Activated CD8-positive, alpha-beta T cell treated with anti-CD3 and anti-CD28 coated beads, Interleukin-2, amount 10 ng/mL, durations not matched to agents 7 days and 5 days (primary cell): ENCODE results near the gene CDH11. TPM values are rescaled to one million over a fixed set of nuclear protein-coding genes. Genes with fewer than 3 reads are reported as not detected.
A peak's percentile ranks its signal among the peaks of the same experiment; 100 is the strongest.

Experiments used
- ATAC-seq: fragments of 150-1000 bp; cut with Tn5 transposase; one replicate; pipeline ENCODE4 v1.10.0; 2021; ENCODE audit warnings: moderate library complexity
- CTCF ChIA-PET: fragments of 350-600 bp; sonication (Branson Sonifier 250); formaldehyde crosslinking; loops from one replicate; lab custom pipeline; 2021; ENCODE audit warnings: antibody characterized with exemption; lab: Charles Lee
- POLR2A ChIA-PET: fragments of 350-600 bp; sonication (Branson Sonifier 250); formaldehyde crosslinking; loops from one replicate; lab custom pipeline; 2021; ENCODE audit warnings: antibody characterized with exemption; lab: Charles Lee
- DNase-seq: peaks from one replicate; pipeline ENCODE4 v3.0.0-alpha.2; 2020
- H3K27ac Mint-ChIP-seq: one replicate; pipeline ENCODE4 v1.8.0; 2021; ENCODE audit warnings: mild to moderate bottlenecking, mixed read lengths
- H3K27me3 Mint-ChIP-seq: one replicate; pipeline ENCODE4 v1.8.0; 2021; ENCODE audit warnings: low read depth, mixed read lengths
- H3K36me3 Mint-ChIP-seq: one replicate; pipeline ENCODE4 v1.8.0; 2021; ENCODE audit warnings: low read depth, mixed read lengths
- H3K4me1 Mint-ChIP-seq: one replicate; pipeline ENCODE4 v1.8.0; 2021; ENCODE audit warnings: low read depth, mixed read lengths
- H3K4me3 Mint-ChIP-seq: one replicate; pipeline ENCODE4 v1.8.0; 2021; ENCODE audit warnings: mild to moderate bottlenecking, mixed read lengths
- H3K9me3 Mint-ChIP-seq: one replicate; pipeline ENCODE4 v1.8.0; 2022; ENCODE audit warnings: mixed read lengths; ENCODE audit not compliant: insufficient read depth
- total RNA-seq, 2 experiments: library from RNA; stranded (reverse); gene quantifications; one replicate each; pipeline ENCODE4 v1.2.3, GENCODE V29; 2021

The CDH11 gene
- total RNA-seq, 2 experiments from 2014 or later, result not detected

DNA sequence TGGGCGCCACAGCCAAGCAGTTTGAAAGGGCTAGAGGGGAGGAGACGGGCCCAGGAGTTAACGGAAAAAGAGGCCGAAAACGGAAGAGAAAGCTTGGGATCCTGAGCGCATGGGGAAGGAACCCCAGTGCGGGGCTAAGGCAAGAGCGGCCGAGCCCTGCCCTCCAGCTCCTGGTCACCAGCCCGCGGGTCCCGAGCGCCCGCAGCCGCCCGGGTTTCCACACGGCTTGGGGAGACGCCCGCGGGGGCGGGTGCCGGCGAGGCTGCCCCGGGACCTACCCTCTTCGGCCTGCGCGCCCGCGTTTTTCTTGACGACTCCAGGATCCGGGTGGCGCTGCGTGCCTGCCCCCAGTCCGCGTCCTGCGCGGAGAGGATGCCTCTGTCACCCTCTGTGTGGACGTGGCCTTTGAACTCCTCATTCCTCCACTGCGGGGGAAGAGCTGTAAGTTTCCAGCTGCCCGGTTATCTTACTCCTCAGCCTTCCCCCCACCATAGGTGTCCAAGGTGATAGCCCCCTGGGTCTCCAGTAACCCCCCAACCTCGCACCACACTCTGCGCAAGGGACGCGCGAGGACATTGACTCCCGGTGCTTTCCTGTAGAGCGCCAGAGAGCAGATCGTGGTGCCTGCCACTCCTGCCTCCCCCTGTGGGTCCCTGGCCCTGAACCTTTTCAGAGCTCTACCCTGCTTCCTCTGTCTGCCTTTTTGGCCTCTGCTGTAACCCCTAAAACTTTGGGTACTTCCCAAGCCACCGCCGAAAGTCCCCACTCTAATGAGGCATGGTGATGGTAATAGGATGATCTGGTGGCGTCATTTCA is 1.7 kb upstream of the CDH11 start:
- H3K27me3 Mint-ChIP-seq, result peaks cover 40% of the 10 kb centered on the region
- no peak overlapping the region for H3K4me3 Mint-ChIP-seq
- H3K27ac Mint-ChIP-seq, result no peak overlapping the region
- H3K4me1 Mint-ChIP-seq, result no peaks in the 10 kb centered on the region
- H3K36me3 Mint-ChIP-seq, result no peaks in the 10 kb centered on the region
- ATAC-seq (no peak), DNase-seq (no peak)
- CTCF ChIA-PET, result no interaction called here
- no peaks in the 10 kb centered on the region for H3K9me3 Mint-ChIP-seq
- POLR2A ChIA-PET, result no interaction called here

DNA sequence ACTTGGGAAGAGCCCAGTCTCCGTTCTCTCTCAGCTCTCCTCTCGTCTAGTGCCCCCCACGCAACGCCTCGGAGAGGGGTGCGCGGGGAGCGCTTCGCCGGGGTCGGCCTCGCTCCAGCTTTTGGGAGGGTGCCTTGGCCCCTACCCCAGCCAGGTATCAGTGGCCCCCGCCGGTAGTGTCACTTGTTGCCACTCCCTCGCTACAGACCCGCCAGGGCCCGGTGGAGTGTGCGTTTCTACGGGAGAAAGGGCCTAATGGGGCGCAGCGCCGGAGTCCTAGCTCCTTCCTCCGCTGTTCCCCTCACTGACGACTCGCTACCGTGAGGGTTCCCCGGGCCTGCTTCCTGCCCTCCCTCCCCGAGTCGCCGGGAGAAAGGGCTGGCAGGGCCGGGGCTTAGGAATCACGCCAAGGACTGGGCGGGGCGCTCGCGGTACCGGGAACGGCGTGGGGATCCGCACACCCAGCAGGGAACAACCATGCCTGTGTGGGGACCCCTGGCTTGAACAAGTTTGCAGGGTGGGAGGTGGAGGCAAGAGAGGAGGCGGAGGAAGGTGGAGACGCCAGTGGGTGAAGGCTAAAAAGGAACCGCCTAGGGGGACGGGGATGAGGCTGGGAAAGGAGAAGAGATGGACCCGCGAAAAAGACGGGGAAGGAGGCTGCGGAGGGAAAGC is 997 bp upstream of the CDH11 start:
- Mint-ChIP-seq H3K4me3 (no peak overlapping the region), H3K36me3 (no peaks in the 10 kb centered on the region), H3K27me3 (peaks cover 40% of the 10 kb centered on the region), H3K9me3 (no peaks in the 10 kb centered on the region), H3K4me1 (no peaks in the 10 kb centered on the region), H3K27ac (no peak overlapping the region)
- POLR2A ChIA-PET, result no interaction called here
- ATAC-seq, result no peak
- DNase-seq, result no peak
- CTCF ChIA-PET, result no interaction called here

DNA sequence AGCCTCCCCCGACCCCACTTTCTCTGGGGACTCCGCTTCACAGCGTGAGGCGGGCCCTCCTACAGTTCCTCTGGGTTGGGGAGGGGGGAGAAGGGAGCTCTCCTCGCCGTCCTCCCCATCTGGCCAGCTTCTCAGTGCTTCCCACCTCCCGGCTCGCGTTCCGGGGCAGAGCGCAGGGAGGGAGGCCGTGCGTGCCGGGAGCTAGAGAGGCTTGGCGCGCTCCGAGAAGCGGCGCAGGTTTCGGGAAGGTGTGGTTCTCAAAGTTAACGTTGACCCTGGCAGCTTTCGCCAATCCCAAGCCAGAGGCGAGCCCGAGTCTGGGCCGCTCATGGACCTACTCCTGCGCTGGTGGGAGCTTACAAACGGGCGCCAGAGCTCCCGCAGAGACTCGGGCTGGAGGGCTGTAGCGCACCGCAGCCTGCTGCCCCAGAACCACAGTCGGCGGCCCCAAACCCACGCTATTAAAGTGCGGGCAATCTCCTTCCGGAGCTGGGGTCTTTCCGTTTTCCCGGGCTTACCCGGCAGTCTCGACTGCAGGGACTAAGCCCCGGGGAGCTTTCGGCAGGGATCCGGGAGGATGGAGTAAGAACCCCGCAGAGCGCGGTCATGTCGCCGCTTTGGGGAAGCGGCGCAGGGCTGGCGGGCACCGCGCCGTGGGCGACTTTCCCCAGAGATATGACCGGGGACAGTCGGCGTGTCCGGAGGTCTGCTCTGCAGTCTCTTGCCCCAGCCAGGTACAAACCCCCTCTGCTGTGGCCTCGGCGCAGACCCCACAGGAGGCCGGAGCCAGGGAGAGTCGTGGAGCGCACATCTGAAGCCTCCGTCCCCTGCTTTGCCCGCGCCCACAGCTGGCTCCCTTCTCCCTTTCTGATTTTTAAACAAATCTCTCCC is 787 bp downstream of the CDH11 start:
- no peak overlapping the region for H3K27ac Mint-ChIP-seq
- ChIA-PET POLR2A (no interaction called here), CTCF (no interaction called here)
- H3K4me3 Mint-ChIP-seq, result no peak overlapping the region
- ATAC-seq (no peak), DNase-seq (no peak)
- no peaks in the 10 kb centered on the region for H3K4me1 Mint-ChIP-seq
- H3K9me3 Mint-ChIP-seq, result no peaks in the 10 kb centered on the region
- peaks cover 40% of the 10 kb centered on the region for H3K27me3 Mint-ChIP-seq
- no peaks in the 10 kb centered on the region for H3K36me3 Mint-ChIP-seq

DNA sequence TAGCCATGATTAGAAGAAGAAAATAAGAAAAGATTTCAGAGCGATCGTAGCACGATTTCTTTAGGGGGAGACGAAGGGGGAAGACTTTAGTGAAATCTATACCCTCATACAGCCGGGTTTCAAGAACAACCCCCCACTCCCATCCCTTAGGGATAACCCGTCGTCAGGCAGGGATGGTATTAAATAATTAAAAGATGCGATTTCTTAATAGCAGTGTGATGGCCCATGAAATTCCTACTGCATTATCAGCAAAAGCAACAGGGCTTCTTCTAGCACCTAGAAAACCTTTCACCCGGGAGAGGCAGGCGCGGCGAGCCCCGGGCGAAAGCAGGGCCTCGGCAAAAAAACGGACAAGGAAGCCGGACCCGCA is 1.4 kb downstream of the CDH11 start:
- H3K9me3 Mint-ChIP-seq, result no peaks in the 10 kb centered on the region
- H3K4me3 Mint-ChIP-seq, result no peak overlapping the region
- H3K36me3 Mint-ChIP-seq, result no peaks in the 10 kb centered on the region
- no peaks in the 10 kb centered on the region for H3K4me1 Mint-ChIP-seq
- peak overlapping the region; percentile 9 for H3K27ac Mint-ChIP-seq
- H3K27me3 Mint-ChIP-seq, result peaks cover 40% of the 10 kb centered on the region
- no peak for ATAC-seq
- ChIA-PET POLR2A (no interaction called here), CTCF (no interaction called here)
- no peak for DNase-seq

DNA sequence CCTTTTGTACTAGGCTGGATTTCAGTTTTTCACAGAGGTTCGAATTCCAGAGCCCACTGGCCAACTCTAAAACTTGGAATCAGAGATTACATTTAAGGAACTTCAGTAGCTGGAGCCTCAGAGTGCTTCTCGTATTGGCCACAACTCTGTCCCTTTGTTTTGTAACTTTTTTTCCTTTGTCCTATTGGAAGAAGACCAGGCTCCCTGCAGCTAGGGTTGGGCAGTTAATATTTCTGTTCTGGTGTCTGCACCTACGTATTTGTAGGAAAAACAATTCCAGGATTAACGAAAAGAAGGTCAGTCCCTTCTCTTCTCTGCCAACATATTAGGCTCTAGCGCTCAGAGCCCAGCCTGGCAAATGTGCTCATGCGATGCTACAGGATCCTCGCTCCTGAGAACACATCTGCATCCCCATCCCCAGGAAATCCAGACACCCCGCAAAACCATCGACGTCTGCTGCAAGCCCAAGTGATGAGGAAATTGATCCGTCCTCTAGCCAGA is 1.9 kb downstream of the CDH11 start:
- Mint-ChIP-seq H3K36me3 (no peaks in the 10 kb centered on the region), H3K9me3 (no peaks in the 10 kb centered on the region), H3K4me3 (no peak overlapping the region), H3K27me3 (peaks cover 40% of the 10 kb centered on the region), H3K27ac (peak overlapping the region; percentile 9), H3K4me1 (no peaks in the 10 kb centered on the region)
- DNase-seq, result no peak
- no peak for ATAC-seq
- ChIA-PET CTCF (no interaction called here), POLR2A (no interaction called here)

DNA sequence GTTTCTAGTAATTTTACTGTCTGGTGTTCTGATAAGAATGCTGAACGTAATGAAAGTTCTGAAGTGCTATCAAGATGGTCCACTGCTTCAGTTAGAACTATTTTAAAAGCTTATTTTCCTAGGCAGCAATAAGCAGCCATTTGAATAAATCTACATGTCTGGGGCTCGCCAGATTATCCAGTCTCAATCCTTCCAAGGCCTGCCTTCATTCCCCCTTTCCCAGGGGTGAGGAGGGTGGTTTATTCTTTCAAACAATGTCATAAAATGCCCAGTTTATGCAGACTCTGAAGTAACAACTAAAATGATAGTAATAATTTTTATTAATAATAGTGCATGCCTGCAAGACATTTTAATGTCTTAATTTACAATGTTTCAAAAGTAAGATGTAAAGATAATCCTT is 2.4 kb downstream of the CDH11 start:
- ChIA-PET POLR2A (no interaction called here), CTCF (no interaction called here)
- H3K27ac Mint-ChIP-seq, result no peak overlapping the region
- ATAC-seq (no peak), DNase-seq (no peak)
- no peak overlapping the region for H3K4me3 Mint-ChIP-seq
- H3K36me3 Mint-ChIP-seq, result no peaks in the 10 kb centered on the region
- H3K9me3 Mint-ChIP-seq, result no peaks in the 10 kb centered on the region
- H3K4me1 Mint-ChIP-seq, result no peaks in the 10 kb centered on the region
- peaks cover 39% of the 10 kb centered on the region for H3K27me3 Mint-ChIP-seq

DNA sequence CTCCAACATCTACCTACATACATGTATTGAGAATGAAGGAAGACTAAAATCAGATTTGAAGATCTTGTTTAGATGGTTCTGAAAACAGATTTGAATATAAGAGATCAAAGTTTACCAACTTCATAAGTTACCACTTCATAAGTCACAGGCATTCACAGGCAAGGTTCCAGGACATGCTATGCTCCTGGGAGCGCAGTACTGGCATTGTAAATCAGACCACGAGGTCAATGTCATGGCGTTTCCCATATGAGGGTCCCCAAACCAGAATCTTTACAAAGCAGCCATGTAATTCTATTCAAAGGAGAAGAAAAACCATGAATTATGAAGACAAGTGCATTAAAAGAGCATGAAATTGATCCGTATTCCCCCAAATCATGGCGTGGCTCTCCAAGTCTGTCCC is 3.0 kb downstream of the CDH11 start:
- ATAC-seq, result no peak
- no peak for DNase-seq
- Mint-ChIP-seq H3K9me3 (no peaks in the 10 kb centered on the region), H3K36me3 (no peaks in the 10 kb centered on the region), H3K27me3 (peaks cover 33% of the 10 kb centered on the region), H3K27ac (no peak overlapping the region), H3K4me1 (no peaks in the 10 kb centered on the region), H3K4me3 (no peak overlapping the region)
- ChIA-PET POLR2A (no interaction called here), CTCF (no interaction called here)

DNA sequence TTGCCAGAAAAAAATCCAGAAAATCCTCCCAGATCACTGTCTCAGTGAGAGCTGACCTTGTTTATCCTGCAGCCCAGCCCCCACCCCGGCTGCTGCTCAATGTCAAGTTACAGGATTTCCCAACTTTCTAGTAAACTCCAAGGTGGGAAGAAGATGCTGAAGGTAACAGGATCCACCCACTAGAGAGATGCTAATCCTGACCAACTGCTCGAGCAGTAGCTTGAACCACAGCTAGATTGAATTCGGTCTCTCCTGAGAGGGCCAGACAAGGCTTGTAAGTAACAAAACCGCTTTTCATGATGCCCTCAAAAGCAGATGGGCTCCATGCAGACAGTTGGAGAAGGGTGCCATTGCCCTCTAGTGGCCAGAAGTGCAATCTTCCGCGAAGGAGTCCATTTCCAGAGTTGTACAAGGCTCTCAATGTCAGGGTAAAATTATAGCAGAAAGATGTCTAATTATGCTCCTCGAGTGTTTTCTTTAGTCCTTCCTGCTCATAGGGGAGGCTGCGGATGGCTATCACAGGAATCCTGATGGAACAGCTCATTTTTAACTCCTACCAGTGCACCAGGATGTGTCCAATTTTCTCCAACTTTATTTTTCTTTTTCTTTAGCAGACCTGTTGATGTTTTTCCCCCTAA is 3.9 kb downstream of the CDH11 start:
- Mint-ChIP-seq H3K27ac (no peak overlapping the region), H3K36me3 (no peaks in the 10 kb centered on the region), H3K4me3 (no peak overlapping the region), H3K9me3 (no peaks in the 10 kb centered on the region), H3K27me3 (peaks cover 26% of the 10 kb centered on the region), H3K4me1 (no peaks in the 10 kb centered on the region)
- DNase-seq (peak; percentile 55), ATAC-seq (peak; percentile 53)
- CTCF ChIA-PET, result no interaction called here
- POLR2A ChIA-PET, result no interaction called here

DNA sequence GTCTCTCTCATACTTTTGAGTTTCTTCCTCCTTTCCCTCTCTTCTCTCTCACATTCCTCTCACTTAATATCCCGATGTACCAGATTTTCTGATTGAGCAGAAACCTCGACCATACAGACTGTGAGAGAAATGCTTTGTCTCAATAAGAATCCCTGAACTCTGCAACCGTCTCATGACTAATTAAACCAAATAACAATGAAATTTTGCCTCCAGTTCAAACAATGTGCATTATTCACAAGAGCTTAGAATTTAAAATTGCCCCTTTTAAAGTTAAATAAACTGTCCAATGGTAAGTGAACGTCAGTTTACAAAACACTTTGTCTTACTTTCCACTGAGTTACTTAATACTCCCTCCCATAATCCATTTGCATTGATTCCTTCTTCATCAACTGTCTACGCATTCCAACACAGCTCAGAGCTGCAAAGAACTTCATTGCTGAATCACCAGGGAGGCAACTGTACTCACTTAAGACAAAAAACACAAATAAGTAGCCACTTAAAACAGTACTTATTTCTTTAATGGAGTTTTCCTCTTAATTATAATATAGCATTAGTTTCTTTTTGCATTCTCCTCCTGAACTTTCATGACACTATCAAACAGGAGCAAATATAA is 4.9 kb downstream of the CDH11 start:
- ATAC-seq, result no peak
- H3K27ac Mint-ChIP-seq, result no peak overlapping the region
- no peaks in the 10 kb centered on the region for H3K9me3 Mint-ChIP-seq
- peaks cover 21% of the 10 kb centered on the region for H3K27me3 Mint-ChIP-seq
- no peaks in the 10 kb centered on the region for H3K36me3 Mint-ChIP-seq
- POLR2A ChIA-PET, result no interaction called here
- no peak for DNase-seq
- no peaks in the 10 kb centered on the region for H3K4me1 Mint-ChIP-seq
- no peak overlapping the region for H3K4me3 Mint-ChIP-seq
- CTCF ChIA-PET, result no interaction called here

DNA sequence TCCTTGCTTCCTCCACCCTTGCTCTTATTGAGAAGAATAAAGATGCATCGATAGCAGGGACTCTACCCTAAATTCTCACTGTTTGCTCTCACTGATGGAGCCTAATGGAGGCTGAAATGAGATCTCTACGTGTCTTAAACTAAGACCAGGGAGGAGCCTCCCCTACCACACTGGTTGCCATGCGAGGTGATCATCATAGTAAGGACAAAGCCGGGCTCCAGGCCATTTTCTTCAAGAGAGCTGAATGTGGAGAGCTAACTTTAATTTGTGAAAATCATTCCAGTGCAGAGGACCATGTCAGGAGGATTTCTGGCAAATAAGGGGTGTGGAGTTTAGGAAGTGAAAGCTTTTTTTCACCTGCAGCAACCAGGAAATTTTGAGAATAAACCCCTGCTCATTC is 5.6 kb downstream of the CDH11 start:
- Mint-ChIP-seq H3K27ac (no peak overlapping the region), H3K4me1 (no peaks in the 10 kb centered on the region), H3K4me3 (no peak overlapping the region), H3K36me3 (no peaks in the 10 kb centered on the region), H3K9me3 (no peaks in the 10 kb centered on the region), H3K27me3 (peaks cover 17% of the 10 kb centered on the region)
- DNase-seq (no peak), ATAC-seq (no peak)
- POLR2A ChIA-PET, result no interaction called here
- CTCF ChIA-PET, result no interaction called here

DNA sequence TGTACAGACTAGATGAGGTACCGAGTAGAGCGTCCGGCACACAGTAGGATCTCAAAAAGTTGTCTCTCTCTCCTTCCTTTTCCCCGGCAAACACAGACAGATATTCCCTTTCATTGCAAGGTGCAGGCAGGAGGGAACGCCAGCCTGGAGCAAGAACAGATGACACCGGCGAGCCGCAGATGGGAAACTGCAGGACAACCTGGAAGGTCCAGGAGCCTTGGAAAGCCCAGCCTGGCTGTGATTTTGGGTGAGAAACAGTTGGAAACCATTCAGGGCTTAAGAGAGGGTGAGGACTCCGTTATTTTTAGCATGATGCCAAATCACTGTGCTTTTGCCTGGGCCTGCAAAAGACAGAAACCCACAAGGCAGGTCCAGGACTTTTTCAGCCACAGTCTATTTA is 7.3 kb downstream of the CDH11 start:
- Mint-ChIP-seq H3K4me3 (no peak overlapping the region), H3K9me3 (no peaks in the 10 kb centered on the region)

More for the DNA sequence above, 7.3 kb downstream of the CDH11 start:
- ChIA-PET CTCF (interaction anchor here (0.8 kb wide), 1 partner anchor 11 kb away, joined by 3 read pairs; no protein-coding TSS in a partner anchor), POLR2A (no interaction called here)
- H3K36me3 Mint-ChIP-seq, result no peaks in the 10 kb centered on the region
- H3K27me3 Mint-ChIP-seq, result peaks cover 8% of the 10 kb centered on the region
- no peak for ATAC-seq
- DNase-seq, result no peak
- H3K27ac Mint-ChIP-seq, result no peak overlapping the region
- H3K4me1 Mint-ChIP-seq, result no peaks in the 10 kb centered on the region
